Glomerular visceral epithelial cell (primary cell): ENCODE data around the gene CPNE9.

Source experiments
- DNase-seq: peaks from one replicate; pipeline ENCODE4 v3.0.0-alpha.2; 2016; ENCODE audit errors: extremely low spot score

Gene CPNE9

GRCh38 chr3:9703736-9704346 lies at the start of gene CPNE9:
TSS of gene CPNE9 (plus strand) at chr3:9703833. CDS start at chr3:9703997, 164 bp downstream.
- DNase-seq, result no peak

GRCh38 chr3:9659849-9660248 lies 43.8 kb upstream of the CPNE9 start:
- DNase-seq, result no peak

- no peak for DNase-seq
Observed at GRCh38 chr3:9660972-9661371, 42.7 kb upstream of the CPNE9 start.

GRCh38 chr3:9664119-9664751 lies 39.4 kb upstream of the CPNE9 start:
- DNase-seq, result no peak

- DNase-seq, result no peak
Observed at GRCh38 chr3:9666704-9667445, 36.8 kb upstream of the CPNE9 start.

GRCh38 chr3:9669277-9669676 lies 34.4 kb upstream of the CPNE9 start:
- DNase-seq, result no peak

GRCh38 chr3:9669720-9670432 lies 33.8 kb upstream of the CPNE9 start:
- DNase-seq, result no peak

GRCh38 chr3:9673082-9673481 lies 30.6 kb upstream of the CPNE9 start:
- no peak for DNase-seq

GRCh38 chr3:9673752-9674151 lies 29.9 kb upstream of the CPNE9 start:
- no peak for DNase-seq

- no peak for DNase-seq
Observed at GRCh38 chr3:9675736-9676290, 27.8 kb upstream of the CPNE9 start.

GRCh38 chr3:9676785-9677184 lies 26.8 kb upstream of the CPNE9 start:
- no peak for DNase-seq

GRCh38 chr3:9678493-9678892 lies 25.1 kb upstream of the CPNE9 start:
- no peak for DNase-seq

- DNase-seq, result no peak
Observed at GRCh38 chr3:9679476-9680080, 24.1 kb upstream of the CPNE9 start.

- no peak for DNase-seq
Observed at GRCh38 chr3:9681011-9681722, 22.5 kb upstream of the CPNE9 start.

GRCh38 chr3:9681723-9682081 lies 21.9 kb upstream of the CPNE9 start:
- no peak for DNase-seq

GRCh38 chr3:9682096-9682495 lies 21.5 kb upstream of the CPNE9 start:
- no peak for DNase-seq

GRCh38 chr3:9683426-9683825 lies 20.2 kb upstream of the CPNE9 start:
- no peak for DNase-seq

- DNase-seq, result no peak
Observed at GRCh38 chr3:9685216-9686049, 18.2 kb upstream of the CPNE9 start.

- DNase-seq, result no peak
Observed at GRCh38 chr3:9686050-9686550, 17.5 kb upstream of the CPNE9 start.

- no peak for DNase-seq
Observed at GRCh38 chr3:9686703-9687102, 16.9 kb upstream of the CPNE9 start.
